Mesothelial cell of epicardium (in vitro differentiated cells): ENCODE results near the gene PIGT. TPM values are rescaled to one million over a fixed set of nuclear protein-coding genes. Genes with fewer than 3 reads are reported as not detected.
"Not testable (repeated sequence)": the region's sequence is repeated elsewhere in the genome, so short reads cannot be mapped to it uniquely, and the experiment has no call there.

Source experiments
- DNase-seq, 2 experiments: peaks; one replicate each; pipeline ENCODE4 v3.0.0; 2021; ENCODE audit warnings: low spot score in 2 of 2; ENCODE audit not compliant: unreplicated experiment in 2 of 2
- H3K27ac Mint-ChIP-seq: 2 replicates; pipeline ENCODE4 v1.8.0; 2021; ENCODE audit warnings: mixed read lengths
- H3K27me3 Mint-ChIP-seq: 2 replicates; pipeline ENCODE4 v1.8.0; 2021; ENCODE audit warnings: low read depth, mixed read lengths
- H3K36me3 Mint-ChIP-seq: 2 replicates; pipeline ENCODE4 v1.8.0; 2021; ENCODE audit warnings: mixed read lengths
- H3K4me1 Mint-ChIP-seq: 2 replicates; pipeline ENCODE4 v1.8.0; 2021; ENCODE audit warnings: mixed read lengths
- H3K4me3 Mint-ChIP-seq: 2 replicates; pipeline ENCODE4 v1.8.0; 2021; ENCODE audit warnings: mild to moderate bottlenecking, moderate library complexity, mixed read lengths
- H3K9me3 Mint-ChIP-seq: 2 replicates; pipeline ENCODE4 v1.8.0; 2021; ENCODE audit warnings: mixed read lengths
- microRNA-seq: library from miRNA; unstranded; fragments of <30 nt; microRNA quantifications from one replicate; pipeline ENCODE4 v1.2.0, GENCODE V29; 2021; ENCODE audit warnings: inconsistent platforms, mixed read lengths
- total RNA-seq: library from RNA; stranded (reverse); gene quantifications from 3 replicates; pipeline ENCODE4 v1.2.1, GENCODE V29; 2021
- TF ChIP-seq, protein P1 (sequence below): fragments of 200-600 bp; sonication (generic); IDR thresholded peaks from one replicate; pipeline ENCODE4 v1.5.0; 2021; ENCODE audit warnings: antibody characterized with exemption; ENCODE audit not compliant: unreplicated experiment

The PIGT gene
- total RNA-seq, 1 donor from 2014 or later = 71.5 TPM

DNA sequence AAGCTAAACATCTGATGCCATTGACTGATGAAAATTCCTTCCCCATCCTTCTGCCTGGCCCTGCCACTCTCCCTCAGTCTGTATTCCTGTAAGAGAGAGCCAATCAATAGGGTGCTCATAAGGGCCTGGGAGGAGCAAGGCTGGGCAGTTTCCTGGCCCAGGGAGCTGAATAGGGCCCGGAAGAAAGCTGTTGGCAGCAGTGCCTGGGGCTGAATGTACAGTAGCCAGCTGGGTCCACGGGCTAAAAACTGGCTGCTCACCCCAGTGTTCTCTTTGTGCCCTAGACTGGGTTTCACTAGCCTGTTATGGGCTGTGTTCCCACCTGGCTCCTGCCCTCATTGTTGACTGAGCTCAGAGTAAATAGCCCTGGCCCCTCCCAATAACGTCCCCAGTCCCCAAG is 51.9 kb downstream of the PIGT start:
- H3K4me1 Mint-ChIP-seq = peaks cover 18% of the 10 kb centered on the region
- H3K27ac Mint-ChIP-seq = no peak overlapping the region
- no peak for DNase-seq
- TF ChIP-seq, protein P1, sequence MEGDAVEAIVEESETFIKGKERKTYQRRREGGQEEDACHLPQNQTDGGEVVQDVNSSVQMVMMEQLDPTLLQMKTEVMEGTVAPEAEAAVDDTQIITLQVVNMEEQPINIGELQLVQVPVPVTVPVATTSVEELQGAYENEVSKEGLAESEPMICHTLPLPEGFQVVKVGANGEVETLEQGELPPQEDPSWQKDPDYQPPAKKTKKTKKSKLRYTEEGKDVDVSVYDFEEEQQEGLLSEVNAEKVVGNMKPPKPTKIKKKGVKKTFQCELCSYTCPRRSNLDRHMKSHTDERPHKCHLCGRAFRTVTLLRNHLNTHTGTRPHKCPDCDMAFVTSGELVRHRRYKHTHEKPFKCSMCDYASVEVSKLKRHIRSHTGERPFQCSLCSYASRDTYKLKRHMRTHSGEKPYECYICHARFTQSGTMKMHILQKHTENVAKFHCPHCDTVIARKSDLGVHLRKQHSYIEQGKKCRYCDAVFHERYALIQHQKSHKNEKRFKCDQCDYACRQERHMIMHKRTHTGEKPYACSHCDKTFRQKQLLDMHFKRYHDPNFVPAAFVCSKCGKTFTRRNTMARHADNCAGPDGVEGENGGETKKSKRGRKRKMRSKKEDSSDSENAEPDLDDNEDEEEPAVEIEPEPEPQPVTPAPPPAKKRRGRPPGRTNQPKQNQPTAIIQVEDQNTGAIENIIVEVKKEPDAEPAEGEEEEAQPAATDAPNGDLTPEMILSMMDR = no peak
- no peak overlapping the region for H3K4me3 Mint-ChIP-seq
- peaks cover 23% of the 10 kb centered on the region for H3K27me3 Mint-ChIP-seq
- peaks cover 3% of the 10 kb centered on the region for H3K9me3 Mint-ChIP-seq
- peaks cover 7% of the 10 kb centered on the region for H3K36me3 Mint-ChIP-seq

DNA sequence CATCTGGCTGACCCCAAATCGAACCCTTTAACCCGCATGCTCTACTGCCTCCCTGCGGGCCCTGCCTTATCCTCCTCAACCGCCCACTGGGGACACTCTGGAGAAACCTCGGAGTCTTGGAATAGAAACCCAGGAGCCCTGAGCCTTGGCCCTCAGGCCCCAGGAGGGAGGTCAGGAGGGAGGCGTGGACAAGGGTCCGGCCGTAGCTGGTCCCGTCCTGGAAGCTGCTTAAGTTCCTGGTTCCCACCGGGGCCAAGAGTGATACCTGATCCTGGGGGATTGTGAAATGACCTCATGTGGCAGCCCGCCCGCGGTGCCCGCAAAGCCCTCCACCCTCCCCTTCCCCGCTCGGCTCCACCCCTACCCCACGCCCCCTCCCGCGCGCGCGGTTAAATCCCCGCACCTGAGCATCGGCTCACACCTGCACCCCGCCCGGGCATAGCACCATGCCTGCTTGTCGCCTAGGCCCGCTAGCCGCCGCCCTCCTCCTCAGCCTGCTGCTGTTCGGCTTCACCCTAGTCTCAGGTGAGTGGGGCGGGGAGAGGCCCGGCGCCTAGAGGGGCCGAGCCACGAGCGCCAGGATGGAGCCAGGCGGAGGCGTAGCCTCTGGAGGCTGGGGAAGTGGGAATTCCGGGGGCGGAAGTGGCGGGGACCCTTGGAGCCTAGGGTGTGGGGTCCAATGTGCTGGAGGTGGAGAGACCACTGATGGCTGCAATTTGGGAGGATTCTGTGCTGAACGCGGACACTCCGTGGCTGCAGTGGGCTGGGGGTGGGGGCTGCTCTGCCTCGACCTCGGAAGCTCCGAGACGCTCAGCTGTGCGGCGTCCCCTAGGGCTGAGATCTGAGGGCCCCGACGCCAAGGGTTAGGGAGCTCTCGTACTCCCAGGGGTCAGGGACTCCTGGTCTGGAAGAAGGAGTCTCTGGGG is 53.7 kb downstream of the PIGT start, which contains the start of gene WFDC2:
Gene WFDC2 (plus strand): TSS at position 418 of the 926 bp plus-strand sequence. CDS start 29 bp downstream, at position 447.
- H3K36me3 Mint-ChIP-seq = peaks cover 14% of the 10 kb centered on the region
- H3K27me3 Mint-ChIP-seq = peaks cover 24% of the 10 kb centered on the region
- peaks cover 4% of the 10 kb centered on the region for H3K9me3 Mint-ChIP-seq
- peak within 1 kb of the TSS; percentile 77 for H3K4me3 Mint-ChIP-seq
- H3K27ac Mint-ChIP-seq = peak within 1 kb of the TSS; percentile 48
- TF ChIP-seq, protein P1 = no peak
- H3K4me1 Mint-ChIP-seq = peaks cover 18% of the 10 kb centered on the region
- peak; percentile 28 to 53 for DNase-seq

DNA sequence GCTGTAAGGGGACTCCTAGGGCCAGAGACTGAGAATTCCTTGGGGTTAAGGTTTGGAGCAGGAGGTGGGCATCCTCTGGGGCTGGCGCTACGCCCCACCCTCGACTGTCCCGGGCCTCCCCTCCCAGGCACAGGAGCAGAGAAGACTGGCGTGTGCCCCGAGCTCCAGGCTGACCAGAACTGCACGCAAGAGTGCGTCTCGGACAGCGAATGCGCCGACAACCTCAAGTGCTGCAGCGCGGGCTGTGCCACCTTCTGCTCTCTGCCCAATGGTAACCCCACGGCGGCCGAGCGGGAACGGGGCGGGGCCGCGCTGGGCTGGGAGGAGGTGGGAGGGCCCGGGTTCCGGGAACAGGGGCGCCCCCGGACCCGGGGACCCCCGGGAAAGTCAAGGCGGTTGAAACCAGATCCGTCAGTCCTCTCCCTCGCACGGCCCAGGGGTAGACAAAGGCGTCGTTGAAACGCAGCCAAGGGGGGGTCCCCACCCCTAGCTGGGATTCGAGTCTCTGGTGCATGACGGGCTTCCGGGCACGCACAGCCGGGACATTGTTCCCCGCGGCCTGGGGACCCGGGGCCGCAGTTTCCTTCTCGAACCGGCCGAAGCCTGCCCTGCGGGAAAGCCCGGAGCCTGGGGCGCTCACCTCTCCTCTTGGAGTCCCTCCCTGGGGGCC is 54.5 kb downstream of the PIGT start:
- peak in 1 of 2 experiments; percentile 54 for DNase-seq
- peaks cover 24% of the 10 kb centered on the region for H3K27me3 Mint-ChIP-seq
- TF ChIP-seq, protein P1 = no peak
- H3K4me1 Mint-ChIP-seq = peaks cover 17% of the 10 kb centered on the region
- peaks cover 14% of the 10 kb centered on the region for H3K36me3 Mint-ChIP-seq
- peak overlapping the region; percentile 77 for H3K4me3 Mint-ChIP-seq
- peaks cover 4% of the 10 kb centered on the region for H3K9me3 Mint-ChIP-seq
- H3K27ac Mint-ChIP-seq = peak overlapping the region; percentile 48

DNA sequence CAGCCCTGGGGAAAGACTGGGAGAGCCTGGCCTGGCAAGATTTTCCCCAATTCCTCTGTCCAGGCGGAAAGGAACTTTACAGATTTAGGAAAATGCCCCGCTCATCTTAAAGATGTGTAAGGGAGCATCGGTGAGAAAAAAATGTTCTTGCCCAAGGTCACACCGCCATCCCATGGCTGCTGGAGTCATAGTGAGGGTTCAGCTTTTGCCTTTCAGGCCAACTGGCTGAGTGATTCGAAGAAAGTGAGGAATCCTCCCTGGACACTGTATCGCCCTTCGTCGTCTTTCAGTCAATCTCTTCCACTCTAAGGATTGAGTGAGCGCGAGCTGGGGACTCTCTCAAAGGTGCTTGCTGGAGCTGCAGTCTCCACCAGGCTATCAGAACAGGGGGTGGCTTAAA is 55.0 kb downstream of the PIGT start:
- peak overlapping the region; percentile 52 for H3K27ac Mint-ChIP-seq
- DNase-seq = no peak

DNA sequence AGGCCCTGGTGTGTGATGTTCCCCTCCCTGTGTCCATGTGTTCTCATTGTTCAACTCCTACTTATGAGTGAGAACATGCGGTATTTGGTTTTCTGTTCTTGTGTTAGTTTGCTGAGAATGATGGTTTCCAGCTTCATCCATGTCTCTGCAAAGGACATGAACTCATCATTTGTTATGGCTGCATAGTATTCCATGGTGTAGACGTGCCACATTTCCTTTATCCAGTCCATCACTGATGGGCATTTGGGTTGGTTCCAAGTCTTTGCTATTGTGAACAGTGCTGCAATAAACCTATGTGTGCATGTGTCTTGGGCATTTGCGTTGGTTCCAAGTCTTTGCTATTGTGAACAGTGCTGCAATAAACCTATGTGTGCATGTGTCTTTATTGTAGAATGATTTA is 56.3 kb downstream of the PIGT start:
- H3K4me1 Mint-ChIP-seq, H3K4me3 Mint-ChIP-seq, DNase-seq, H3K9me3 Mint-ChIP-seq, H3K27ac Mint-ChIP-seq: not testable (repeated sequence)
- Mint-ChIP-seq H3K36me3 (peaks cover 14% of the 10 kb centered on the region), H3K27me3 (peaks cover 24% of the 10 kb centered on the region)

More for the DNA sequence above, 55.0 kb downstream of the PIGT start:
- Mint-ChIP-seq H3K9me3 (peaks cover 4% of the 10 kb centered on the region), H3K4me1 (peaks cover 13% of the 10 kb centered on the region), H3K36me3 (peaks cover 14% of the 10 kb centered on the region), H3K27me3 (peaks cover 24% of the 10 kb centered on the region), H3K4me3 (peak overlapping the region; percentile 77)
- TF ChIP-seq, protein P1 = no peak

Small RNA genes within 50 kb of the gene (microRNA-seq; reads per million reads assigned to microRNA genes)
- not detected for gene MIR6812

Other genes starting within 250 kb of the PIGT start
- not detected in 3 replicates for gene PI3, start 241.2 kb upstream of the PIGT start, total RNA-seq
- not detected in 3 replicates for gene SEMG1, start 209.1 kb upstream of the PIGT start, total RNA-seq
- gene SEMG2, start 194.8 kb upstream of the PIGT start, total RNA-seq = not detected in 3 replicates
- not detected in 3 replicates for gene SLPI, start 161.6 kb upstream of the PIGT start, total RNA-seq
- gene RBPJL, start 109.3 kb upstream of the PIGT start, total RNA-seq = not detected in 3 replicates
- 0.11 TPM in 1 of 3 replicates, not detected in the others for gene MATN4, start 107.8 kb upstream of the PIGT start, total RNA-seq
- gene SDC4, start 67.7 kb upstream of the PIGT start, total RNA-seq = 44.3 to 46.7 TPM (median 46.7 TPM) in 3 replicates
- 25.6 to 27.2 TPM (median 26.7 TPM) in 3 replicates for gene SYS1, start 53.0 kb upstream of the PIGT start, total RNA-seq
- gene TP53TG5, start 37.8 kb upstream of the PIGT start, total RNA-seq = 0.47 to 0.69 TPM in 2 of 3 replicates, not detected in the other
- 10.5 to 11.4 TPM (median 11.0 TPM) in 3 replicates for gene DBNDD2, start 7.9 kb upstream of the PIGT start, total RNA-seq
- gene WFDC2, start 53.6 kb downstream of the PIGT start, total RNA-seq = 57.8 to 61.9 TPM (median 61.3 TPM) in 3 replicates
- not detected in 3 replicates for gene SPINT3, start 99.5 kb downstream of the PIGT start, total RNA-seq
- not detected in 3 replicates for gene WFDC6, start 123.3 kb downstream of the PIGT start, total RNA-seq
- not detected in 3 replicates for gene EPPIN, start 131.3 kb downstream of the PIGT start, total RNA-seq
- not detected in 3 replicates for gene WFDC8, start 163.1 kb downstream of the PIGT start, total RNA-seq
- gene WFDC10A, start 213.6 kb downstream of the PIGT start, total RNA-seq = not detected in 3 replicates
- gene WFDC9, start 215.1 kb downstream of the PIGT start, total RNA-seq = not detected in 3 replicates